Liver (tissue), 9 donors: Measurements from ENCODE around the gene LRRN2. TPM values are rescaled to one million over a fixed set of nuclear protein-coding genes. Genes with fewer than 3 reads are reported as not detected.

Experiments
- DNase-seq: peaks from one replicate; pipeline ENCODE4 v3.0.0-alpha.2; 2017; ENCODE audit warnings: low spot score
- H3K27ac ChIP-seq, 2 donors: one replicate each; pipeline ENCODE4 v1.7.0; 2013; ENCODE audit warnings: inconsistent platforms in 2 of 2, low read length in 2 of 2, control low read depth in 1 of 2, low read depth in 1 of 2, mild to moderate bottlenecking in 1 of 2
- H3K27me3 ChIP-seq, 4 donors: one replicate each; pipeline versions ENCODE4 v1.6.1 to v1.7.0; 2013; ENCODE audit warnings: low read length in 3 of 4, inconsistent platforms in 1 of 4, mild to moderate bottlenecking in 1 of 4, moderate library complexity in 1 of 4; ENCODE audit not compliant: control insufficient read depth in 4 of 4, insufficient read depth in 4 of 4
- H3K36me3 ChIP-seq, 4 donors: one replicate each; pipeline versions ENCODE4 v1.6.1 to v1.7.0; 2013; ENCODE audit warnings: low read length in 3 of 4, mild to moderate bottlenecking in 3 of 4, low read depth in 1 of 4, moderate library complexity in 1 of 4; ENCODE audit not compliant: control insufficient read depth in 4 of 4, insufficient read depth in 3 of 4
- H3K4me1 ChIP-seq, 4 donors: one replicate each; pipeline versions ENCODE4 v1.6.1 to v1.7.0; 2013; ENCODE audit warnings: low read length in 3 of 4, mild to moderate bottlenecking in 3 of 4, moderate library complexity in 1 of 4; ENCODE audit not compliant: control insufficient read depth in 4 of 4, insufficient read depth in 4 of 4
- H3K4me3 ChIP-seq, 3 donors: one replicate each; pipeline versions ENCODE4 v1.6.1 to v1.7.0; 2013; ENCODE audit warnings: low read length in 3 of 3, control low read depth in 1 of 3, low read depth in 1 of 3, mild to moderate bottlenecking in 1 of 3
- H3K9ac ChIP-seq, 2 donors: one replicate each; pipeline ENCODE4 v1.7.0; 2013; ENCODE audit warnings: low read length in 2 of 2, mild to moderate bottlenecking in 2 of 2, moderate library complexity in 2 of 2, control low read depth in 1 of 2, low read depth in 1 of 2
- H3K9me3 ChIP-seq, 4 donors: one replicate each; pipeline versions ENCODE4 v1.6.1 to v1.7.0; 2013; ENCODE audit warnings: low read length in 3 of 4; ENCODE audit not compliant: control insufficient read depth in 4 of 4
- ATF3 ChIP-seq: IDR thresholded peaks from 2 replicates; pipeline ENCODE4 v1.6.1; 2016; ENCODE audit warnings: antibody characterized with exemption
- CTCF ChIP-seq: fragments of 150-350 bp; IDR thresholded peaks from 2 replicates; pipeline ENCODE4 v1.5.1; 2017; ENCODE audit warnings: improper control_type of control experiment, low read depth, low read length; ENCODE audit not compliant: missing input control
- EGR1 ChIP-seq, 2 donors: IDR thresholded peaks; 2 replicates each; pipeline ENCODE4 v1.6.1; 2016 to 2018; ENCODE audit warnings: antibody characterized with exemption in 2 of 2, low read depth in 2 of 2
- FOXA2 ChIP-seq: IDR thresholded peaks from 2 replicates; pipeline ENCODE4 v1.6.1; 2016; ENCODE audit warnings: antibody characterized with exemption
- GABPA ChIP-seq, 2 donors: IDR thresholded peaks in 1 of 2; conservative IDR thresholded peaks in 1 of 2; 2 replicates each; pipeline ENCODE4 v1.6.1; 2016; ENCODE audit warnings: antibody characterized with exemption in 2 of 2, mild to moderate bottlenecking in 1 of 2, moderate library complexity in 1 of 2
- HNF4A ChIP-seq, 2 donors: conservative IDR thresholded peaks; 2 replicates each; pipeline ENCODE4 v1.6.1; 2016; ENCODE audit warnings: antibody characterized with exemption in 2 of 2, mild to moderate bottlenecking in 2 of 2
- HNF4G ChIP-seq: IDR thresholded peaks from 2 replicates; pipeline ENCODE4 v1.6.1; 2016; ENCODE audit warnings: antibody characterized with exemption
- JUND ChIP-seq, 2 donors: IDR thresholded peaks; 2 replicates each; pipeline ENCODE4 v1.6.1; 2016; ENCODE audit warnings: antibody characterized with exemption in 2 of 2
- MAX ChIP-seq: IDR thresholded peaks from 2 replicates; pipeline ENCODE4 v1.6.1; 2016; ENCODE audit warnings: antibody characterized with exemption
- NR2F2 ChIP-seq: IDR thresholded peaks from 2 replicates; pipeline ENCODE4 v1.6.1; 2016; ENCODE audit warnings: antibody characterized with exemption
- RAD21 ChIP-seq, 2 donors: IDR thresholded peaks; 2 replicates each; pipeline ENCODE4 v1.6.1; 2016; ENCODE audit warnings: antibody characterized with exemption in 2 of 2, mild to moderate bottlenecking in 2 of 2
- REST ChIP-seq: IDR thresholded peaks from 2 replicates; pipeline ENCODE4 v1.6.1; 2016; ENCODE audit warnings: antibody characterized with exemption, mild to moderate bottlenecking
- RXRA ChIP-seq, 2 donors: IDR thresholded peaks; 2 replicates each; pipeline ENCODE4 v1.6.1; 2017 to 2018; ENCODE audit warnings: antibody characterized with exemption in 2 of 2, mild to moderate bottlenecking in 1 of 2
- SP1 ChIP-seq: IDR thresholded peaks from 2 replicates; pipeline ENCODE4 v1.6.1; 2018; ENCODE audit warnings: antibody characterized with exemption, mild to moderate bottlenecking
- TAF1 ChIP-seq: conservative IDR thresholded peaks from 2 replicates; pipeline ENCODE4 v1.6.1; 2016; ENCODE audit warnings: antibody characterized with exemption, mild to moderate bottlenecking
- YY1 ChIP-seq: IDR thresholded peaks from 2 replicates; pipeline ENCODE4 v1.6.1; 2016; ENCODE audit warnings: antibody characterized with exemption, mild to moderate bottlenecking
- ZBTB33 ChIP-seq: IDR thresholded peaks from 2 replicates; pipeline ENCODE4 v1.6.1; 2016; ENCODE audit warnings: antibody characterized with exemption
- WGBS: extraction: QIAGEN DNeasy Blood & Tissue Kit; methylation state at CpG from one replicate; pipeline ENCODE4 v1.1.7; 2013; 5-methylcytosine and 5-hydroxymethylcytosine counted together
- polyA plus RNA-seq, 2 donors: library from polyadenylated mRNA; stranded (reverse) in 1 of 2; unstranded in 1 of 2; fragments of 200-250 nt in 1 of 2; fragments of >200 nt in 1 of 2; fragmentation: Nextera tagmentation in 1 of 2; extraction: Ambion mirVana in 1 of 2; gene quantifications; one replicate each; pipeline versions ENCODE4 v1.2.1 to v1.2.3, GENCODE V29; 2013 to 2015
- total RNA-seq, 2 donors: library from RNA; depleted of rRNA; stranded (reverse); fragments of >200 nt; gene quantifications; one replicate each; pipeline ENCODE4 v1.2.3, GENCODE V29; 2014
- donor health status: healthy.
- donor health status: healthy.
- donor health status: healthy.
- donor health status: healthy.
- donor health status: healthy.

Gene LRRN2
- total and polyA plus RNA-seq, 4 donors, result 0.13 to 2.8 (median 0.28) TPM

GRCh38 chr1:204569478-204569877 lies 116.1 kb downstream of the LRRN2 start:
- H3K4me3 ChIP-seq, result no peak overlapping the region
- 90% methylated on average over 5 of the region's 5 CpGs for WGBS
- no peak overlapping the region for H3K9ac ChIP-seq
- TF ChIP-seq HNF4G (no peak), RXRA (IDR thresholded peaks at IDR 0.05) (no peak), REST (no peak), JUND (IDR thresholded peaks at IDR 0.05) (no peak), FOXA2 (no peak), CTCF (no peak), SP1 (no peak), TAF1 (no peak), ATF3 (no peak), ZBTB33 (no peak), RAD21 (IDR thresholded peaks at IDR 0.05) (no peak), NR2F2 (no peak), YY1 (no peak), EGR1 (IDR thresholded peaks at IDR 0.05; ENCODE audit: low read depth in 2 of 2) (no peak)
- H3K9me3 ChIP-seq, result no peaks in the 10 kb centered on the region
- H3K36me3 ChIP-seq, result peaks cover 0 to 7% (median 0%) of the 10 kb centered on the region in 4 donors
- H3K27me3 ChIP-seq, result no peaks in the 10 kb centered on the region
- H3K27ac ChIP-seq, result no peak overlapping the region
- H3K4me1 ChIP-seq, result peaks cover 0 to 3% (median 0%) of the 10 kb centered on the region in 4 donors
- DNase-seq, result no peak

- no peak overlapping the region for H3K9ac ChIP-seq
- H3K27ac ChIP-seq, result no peak overlapping the region
- no peak for DNase-seq
- no peaks in the 10 kb centered on the region for H3K9me3 ChIP-seq
- H3K36me3 ChIP-seq, result peaks cover 0 to 7% (median 0%) of the 10 kb centered on the region in 4 donors
- H3K4me1 ChIP-seq, result peaks cover 0 to 3% (median 0%) of the 10 kb centered on the region in 4 donors
- no peak overlapping the region for H3K4me3 ChIP-seq
- WGBS, result 95% methylated on average over 9 of the region's 9 CpGs
- no peaks in the 10 kb centered on the region for H3K27me3 ChIP-seq
- TF ChIP-seq GABPA (IDR thresholded peaks at IDR 0.05 in 1 of 2, conservative IDR thresholded peaks at IDR 0.05 in 1 of 2) (no peak), HNF4A (conservative IDR thresholded peaks at IDR 0.05) (no peak), YY1 (no peak), REST (no peak), ZBTB33 (no peak), RAD21 (IDR thresholded peaks at IDR 0.05) (no peak), HNF4G (no peak), MAX (no peak)
These were observed 116.8 kb downstream of the LRRN2 start for GRCh38 chr1:204568576-204569315.
